EH (cell line): ENCODE data around the gene PDE4B.

Experiments
- DNase-seq: peaks from one replicate; pipeline ENCODE4 v3.0.0-alpha.2; 2015; ENCODE audit warnings: low read depth

Gene PDE4B

GRCh38 chr1:66286307-66286706 is 493.6 kb downstream of the PDE4B start:
- no peak for DNase-seq

- no peak for DNase-seq
Observed at GRCh38 chr1:66288048-66288447, 495.4 kb downstream of the PDE4B start.

GRCh38 chr1:66290761-66291530 is 498.3 kb downstream of the PDE4B start:
- DNase-seq = peak; percentile 36

- DNase-seq = peak; percentile 77
Observed at GRCh38 chr1:66291531-66291864, 498.8 kb downstream of the PDE4B start.

- DNase-seq = no peak
Observed at GRCh38 chr1:66292305-66292704, 499.6 kb downstream of the PDE4B start.

GRCh38 chr1:66292944-66293343 is 500.2 kb downstream of the PDE4B start:
- no peak for DNase-seq

- DNase-seq = peak; percentile 47
Observed at GRCh38 chr1:66294707-66295370, 502.1 kb downstream of the PDE4B start.

GRCh38 chr1:66295803-66296202 is 503.1 kb downstream of the PDE4B start:
- DNase-seq = no peak

GRCh38 chr1:66296370-66296769 is 503.7 kb downstream of the PDE4B start:
- no peak for DNase-seq

- no peak for DNase-seq
Observed at GRCh38 chr1:66296951-66297350, 504.3 kb downstream of the PDE4B start.

GRCh38 chr1:66298464-66298863 is 505.8 kb downstream of the PDE4B start:
- peak; percentile 22 for DNase-seq

GRCh38 chr1:66300280-66300971 is 507.7 kb downstream of the PDE4B start:
- DNase-seq = peak; percentile 46

GRCh38 chr1:66300972-66301451 is 508.3 kb downstream of the PDE4B start:
- peak; percentile 68 for DNase-seq

- DNase-seq = no peak
Observed at GRCh38 chr1:66302184-66302742, 509.6 kb downstream of the PDE4B start.

- peak; percentile 54 for DNase-seq
Observed at GRCh38 chr1:66302815-66303214, 510.1 kb downstream of the PDE4B start.

- no peak for DNase-seq
Observed at GRCh38 chr1:66303646-66304045, 511.0 kb downstream of the PDE4B start.

GRCh38 chr1:66304128-66304527 is 511.4 kb downstream of the PDE4B start:
- no peak for DNase-seq

GRCh38 chr1:66305927-66306326 is 513.2 kb downstream of the PDE4B start:
- DNase-seq = no peak

GRCh38 chr1:66309006-66309741 is 516.5 kb downstream of the PDE4B start:
- no peak for DNase-seq

- DNase-seq = no peak
Observed at GRCh38 chr1:66311092-66311491, 518.4 kb downstream of the PDE4B start.

- DNase-seq = no peak
Observed at GRCh38 chr1:66311628-66312027, 518.9 kb downstream of the PDE4B start.
